ENCODE measurements around the gene ENOX2.
"Not testable (repeated sequence)": the region's sequence is repeated elsewhere in the genome, so short reads cannot be mapped to it uniquely, and the experiment has no call there.

ENOX2 gene

GRCh38 chrX:130813932-130814331 is 89.1 kb downstream of the ENOX2 start:
- DNase-seq = not testable (repeated sequence)

GRCh38 chrX:130810561-130810960 is 92.4 kb downstream of the ENOX2 start:
- DNase-seq = no peak

DNA sequence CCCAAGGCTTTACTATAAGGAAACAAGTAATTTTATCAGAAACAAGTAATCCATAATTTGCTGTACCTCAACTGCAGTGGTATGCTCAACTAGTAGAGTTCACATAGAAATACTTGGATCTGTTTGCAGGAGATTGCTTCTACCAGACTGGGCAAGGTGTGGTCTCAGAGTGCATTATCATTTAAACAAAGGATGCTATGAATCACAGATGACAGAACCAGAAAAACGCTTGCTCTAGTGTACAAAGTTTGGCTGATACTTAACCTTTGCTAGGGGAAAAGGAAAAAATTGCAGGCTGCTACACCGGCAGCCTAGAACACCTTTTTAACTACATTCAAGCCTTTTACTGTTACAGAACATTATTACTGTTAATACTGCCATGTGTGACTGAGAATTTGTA is 97.1 kb downstream of the ENOX2 start:
- no peak for DNase-seq

- no peak for DNase-seq
Observed at GRCh38 chrX:130803537-130803936, 99.5 kb downstream of the ENOX2 start.

- DNase-seq = no peak
Observed at GRCh38 chrX:130801901-130802300, 101.1 kb downstream of the ENOX2 start.

DNA sequence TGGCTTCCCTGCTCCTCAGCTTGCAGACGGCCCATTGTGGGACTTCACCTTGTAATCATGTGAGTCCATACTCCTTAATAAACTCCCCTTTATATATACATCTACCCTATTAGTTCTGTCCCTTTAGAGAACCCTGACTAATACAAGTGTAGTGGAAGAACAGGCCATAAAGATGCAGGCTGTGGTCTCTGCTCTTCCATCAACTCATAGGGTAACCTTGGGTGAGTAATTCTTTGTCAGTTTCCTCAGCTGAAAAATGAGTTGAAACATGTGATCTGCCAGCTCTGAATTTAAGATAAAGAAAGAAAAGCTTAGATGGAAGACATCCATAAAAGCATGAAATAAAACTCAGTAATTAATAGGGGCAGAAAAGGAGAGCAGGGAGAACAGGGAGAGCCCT is 103.6 kb downstream of the ENOX2 start:
- no peak for DNase-seq

- no peak for DNase-seq
Observed at GRCh38 chrX:130793975-130794374, 109.0 kb downstream of the ENOX2 start.

GRCh38 chrX:130791870-130792269 is 111.1 kb downstream of the ENOX2 start:
- DNase-seq = not testable (repeated sequence)

GRCh38 chrX:130789793-130790192 is 113.2 kb downstream of the ENOX2 start:
- DNase-seq = no peak

- DNase-seq = no peak
Observed at GRCh38 chrX:130788786-130789581, 114.0 kb downstream of the ENOX2 start.

DNA sequence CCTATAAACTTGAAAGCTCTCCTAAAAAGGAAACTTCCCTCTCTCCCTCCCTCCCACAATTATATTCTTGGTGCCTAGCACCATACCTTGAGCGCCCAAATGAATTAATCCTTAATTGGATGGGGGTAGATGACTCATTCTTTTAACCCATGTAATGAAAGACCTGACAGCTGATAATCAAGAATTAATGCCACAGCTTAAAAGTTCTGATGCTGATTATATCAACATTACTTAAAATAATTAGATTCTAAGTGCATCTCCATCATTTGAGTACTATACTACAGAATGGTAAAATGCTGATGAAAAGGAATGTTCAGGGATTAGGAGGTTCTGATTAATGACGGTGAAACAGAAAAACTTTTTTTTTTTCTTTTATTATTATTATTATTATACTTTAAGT is 117.0 kb downstream of the ENOX2 start:
- DNase-seq = no peak

- no peak for DNase-seq
Observed at GRCh38 chrX:130778773-130779172, 124.2 kb downstream of the ENOX2 start.

DNA sequence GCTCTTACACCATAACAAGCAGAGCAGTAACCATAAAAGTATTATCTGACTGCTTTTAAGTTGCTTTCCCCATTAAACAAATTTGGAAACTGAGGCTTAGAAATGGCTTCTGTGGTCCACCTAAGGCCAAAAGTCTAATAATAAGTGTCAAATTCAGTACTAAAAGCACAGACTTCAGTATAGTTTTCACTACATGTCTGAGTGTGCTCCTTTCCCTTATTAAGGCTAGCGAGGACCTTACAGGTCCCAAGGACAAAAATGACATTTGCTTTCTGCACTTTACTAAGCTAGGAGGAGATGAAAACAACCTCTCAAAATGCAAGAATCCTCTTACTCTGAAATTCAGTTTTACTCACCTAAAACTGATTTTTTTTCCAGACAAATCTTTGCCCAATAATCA is 127.2 kb downstream of the ENOX2 start:
- no peak for DNase-seq

DNA sequence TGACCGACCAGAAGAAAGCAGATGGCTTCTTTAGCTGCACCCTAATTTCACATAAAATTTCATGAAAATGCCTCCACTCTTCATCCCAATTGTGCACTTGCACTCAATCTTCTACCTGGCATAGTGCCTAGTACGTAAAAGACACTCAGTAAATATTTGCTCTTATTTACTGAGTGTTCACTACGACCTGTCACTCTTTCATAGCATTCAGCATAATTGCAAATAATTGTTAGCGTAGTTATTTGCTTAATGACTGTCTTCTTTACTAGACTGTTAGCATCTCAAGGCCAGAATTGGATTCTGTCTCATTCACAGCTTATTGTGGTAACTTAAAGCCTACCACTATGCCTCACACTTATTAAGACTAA is 130.2 kb downstream of the ENOX2 start:
- no peak for DNase-seq

DNA sequence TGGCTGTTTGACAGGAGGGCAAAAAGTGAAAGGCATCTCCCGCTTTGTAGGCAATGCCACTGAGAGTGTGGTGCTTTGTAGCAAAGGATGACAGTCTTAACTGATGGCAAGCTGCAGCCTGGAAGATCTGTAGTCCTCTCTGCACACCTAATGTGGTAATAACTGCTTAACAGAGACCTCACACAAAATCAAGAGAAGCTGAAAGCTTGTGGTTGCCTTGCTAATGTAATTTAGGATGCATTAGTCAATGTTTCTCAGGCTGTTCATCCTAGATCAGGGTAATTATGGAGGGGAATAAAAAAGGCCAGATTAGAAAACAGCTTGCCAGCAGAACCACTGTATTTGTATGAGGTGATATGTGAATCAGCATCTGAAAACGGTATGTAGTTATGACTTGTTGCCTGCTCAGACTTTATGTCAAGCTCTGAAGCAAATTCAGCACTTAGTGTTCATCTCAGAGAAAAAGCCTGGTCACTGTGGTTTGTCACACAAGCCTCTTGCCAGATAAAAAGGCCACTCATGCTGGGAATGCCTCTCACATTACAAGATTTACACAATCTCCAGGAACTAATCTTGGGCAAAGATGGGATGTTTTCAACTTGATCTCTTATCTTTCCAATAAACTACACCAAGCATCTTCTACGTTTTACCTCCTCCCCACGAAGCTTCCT is 130.8 kb downstream of the ENOX2 start:
- DNase-seq = no peak

GRCh38 chrX:130771648-130772047 is 131.4 kb downstream of the ENOX2 start:
- no peak for DNase-seq

- DNase-seq = no peak
Observed at GRCh38 chrX:130771230-130771629, 131.8 kb downstream of the ENOX2 start.

DNA sequence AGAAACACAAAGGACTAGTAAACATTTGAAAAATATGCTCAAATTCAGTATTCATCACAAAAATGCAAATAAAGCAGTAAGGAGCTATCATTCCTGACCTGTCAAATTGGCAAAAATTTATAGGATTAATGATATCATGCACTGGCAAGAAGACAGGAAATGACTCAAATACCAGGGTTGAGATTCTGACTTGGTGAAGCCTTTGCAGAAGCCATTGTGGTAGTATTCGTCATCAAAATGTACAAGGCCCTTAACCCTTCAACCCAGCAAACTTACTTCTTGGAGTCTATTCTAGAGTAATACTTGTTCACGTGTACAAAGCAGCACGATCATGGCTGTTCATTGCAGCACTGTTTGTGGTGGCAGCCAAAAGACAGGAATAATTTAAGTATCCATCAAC is 132.4 kb downstream of the ENOX2 start:
- DNase-seq = no peak

DNA sequence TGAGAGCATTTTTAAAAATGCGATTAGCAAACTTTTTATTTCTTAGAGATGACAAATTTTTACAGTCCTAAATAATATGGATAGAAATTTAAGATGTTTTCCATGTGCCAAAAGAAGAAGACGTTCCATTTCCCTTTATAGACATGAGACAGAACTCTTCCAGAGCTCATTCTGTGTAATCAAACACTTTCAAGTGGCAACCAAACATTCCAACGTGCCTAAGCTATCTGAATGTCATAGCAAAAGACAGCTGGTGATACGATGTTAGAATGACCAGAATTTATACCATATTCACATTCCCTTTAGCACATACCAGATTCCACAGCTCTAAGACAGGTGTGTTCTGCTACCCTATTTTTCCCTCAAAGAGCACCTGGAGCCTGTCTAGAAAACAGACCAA is 133.2 kb downstream of the ENOX2 start:
- no peak for DNase-seq

- DNase-seq = no peak
Observed at GRCh38 chrX:130758072-130758471, 144.9 kb downstream of the ENOX2 start.

DNA sequence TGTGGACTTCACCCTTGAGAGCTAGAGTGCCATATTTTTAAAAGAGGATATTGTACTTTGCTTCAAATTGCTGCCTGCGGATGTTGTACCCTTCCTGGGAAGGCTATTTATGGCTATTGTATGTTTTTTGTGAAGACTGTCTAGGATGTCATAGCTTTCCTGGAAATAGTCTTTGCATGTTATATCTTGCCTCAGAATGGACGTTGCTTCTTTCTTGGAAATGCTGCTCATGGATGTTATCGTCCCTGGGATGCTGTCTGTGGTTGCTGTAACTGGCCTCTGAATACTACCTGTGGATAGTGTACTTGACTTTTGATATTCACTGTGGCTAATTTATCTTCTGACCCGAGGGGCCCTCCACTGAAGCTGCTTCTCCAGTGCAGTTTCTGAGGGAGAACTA is 146.8 kb downstream of the ENOX2 start:
- no peak for DNase-seq

GRCh38 chrX:130754353-130754752 is 148.7 kb downstream of the ENOX2 start:
- DNase-seq = no peak

DNA sequence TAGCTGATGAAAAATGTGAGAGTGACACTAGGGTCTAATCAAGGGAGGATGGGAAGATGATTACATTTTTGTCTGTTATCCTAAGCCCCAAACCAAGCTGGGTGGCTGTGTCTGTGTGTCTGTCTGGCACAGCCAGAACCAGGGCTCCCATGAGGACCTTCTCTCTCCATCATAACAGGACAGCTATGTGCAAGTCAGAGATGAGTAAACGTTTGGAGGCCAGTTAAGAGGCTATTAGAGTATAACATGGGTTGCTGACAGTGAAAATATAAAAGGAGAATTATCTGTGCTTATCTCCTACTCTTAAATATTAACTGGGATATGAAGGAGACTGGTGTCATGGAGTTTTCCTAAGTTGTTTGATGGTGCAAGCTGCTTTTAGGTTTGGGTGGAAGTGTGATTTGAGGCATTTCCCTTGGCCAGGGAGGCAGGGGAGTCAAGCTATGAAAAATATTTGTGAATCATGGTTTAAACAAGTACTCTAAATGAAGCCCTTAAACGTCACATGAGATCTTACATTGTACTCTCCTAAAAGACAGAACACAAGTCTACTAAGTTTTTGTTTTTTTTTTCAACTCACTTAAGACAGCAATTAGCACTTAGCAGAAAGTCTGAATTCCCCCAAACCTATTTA is 156.2 kb downstream of the ENOX2 start:
- DNase-seq = no peak

- no peak for DNase-seq
Observed at GRCh38 chrX:130746077-130746476, 156.9 kb downstream of the ENOX2 start.
